Endothelial cell of hepatic sinusoid (primary cell): ENCODE data around the gene EPB41L4A.
"Not testable (repeated sequence)": the region's sequence is repeated elsewhere in the genome, so short reads cannot be mapped to it uniquely, and the experiment has no call there.

Experiments
- in situ Hi-C: cut with HindIII; loops from 2 replicates; pipeline ENCODE4 v1.10.0; 2017; ENCODE audit warnings: low sequenced_read_pairs

The EPB41L4A gene

GRCh38 chr5:112263469-112263868 lies 155.6 kb downstream of the EPB41L4A start:
- in situ Hi-C loops, result no loop called here

- in situ Hi-C loops, result no loop called here
Observed at GRCh38 chr5:112258571-112258970, 160.5 kb downstream of the EPB41L4A start.

GRCh38 chr5:112257976-112258375 lies 161.1 kb downstream of the EPB41L4A start:
- in situ Hi-C loops, result no loop called here

GRCh38 chr5:112257005-112257404 lies 162.1 kb downstream of the EPB41L4A start:
- in situ Hi-C loops, result no loop called here

- in situ Hi-C loops, result no loop called here
Observed at GRCh38 chr5:112254303-112254702, 164.8 kb downstream of the EPB41L4A start.

- in situ Hi-C loops, result no loop called here
Observed at GRCh38 chr5:112253478-112254250, 165.4 kb downstream of the EPB41L4A start.

GRCh38 chr5:112250551-112250950 lies 168.5 kb downstream of the EPB41L4A start:
- in situ Hi-C loops, result no loop called here

GRCh38 chr5:112248623-112249022 lies 170.5 kb downstream of the EPB41L4A start:
- in situ Hi-C loops, result no loop called here

- in situ Hi-C loops, result no loop called here
Observed at GRCh38 chr5:112247960-112248359, 171.1 kb downstream of the EPB41L4A start.

GRCh38 chr5:112245656-112246055 lies 173.4 kb downstream of the EPB41L4A start:
- in situ Hi-C loops, result no loop called here

GRCh38 chr5:112239996-112240395 lies 179.1 kb downstream of the EPB41L4A start:
- in situ Hi-C loops, result no loop called here

GRCh38 chr5:112238473-112238872 lies 180.6 kb downstream of the EPB41L4A start:
- in situ Hi-C loops, result no loop called here

GRCh38 chr5:112237456-112237855 lies 181.6 kb downstream of the EPB41L4A start:
- in situ Hi-C loops, result no loop called here

GRCh38 chr5:112234000-112234399 lies 185.1 kb downstream of the EPB41L4A start:
- in situ Hi-C loops, result no loop called here

GRCh38 chr5:112232667-112233066 lies 186.4 kb downstream of the EPB41L4A start:
- in situ Hi-C loops, result no loop called here

GRCh38 chr5:112230606-112231005 lies 188.5 kb downstream of the EPB41L4A start:
- in situ Hi-C loops, result no loop called here

GRCh38 chr5:112228667-112229066 lies 190.4 kb downstream of the EPB41L4A start:
- in situ Hi-C loops, result no loop called here

GRCh38 chr5:112227911-112228631 lies 191.0 kb downstream of the EPB41L4A start:
- in situ Hi-C loops, result no loop called here

- in situ Hi-C loops, result no loop called here
Observed at GRCh38 chr5:112226215-112226614, 192.9 kb downstream of the EPB41L4A start.

- in situ Hi-C loops, result not testable (repeated sequence)
Observed at GRCh38 chr5:112222997-112223396, 196.1 kb downstream of the EPB41L4A start.

- in situ Hi-C loops, result no loop called here
Observed at GRCh38 chr5:112221128-112221527, 197.9 kb downstream of the EPB41L4A start.

- in situ Hi-C loops, result no loop called here
Observed at GRCh38 chr5:112219000-112219399, 200.1 kb downstream of the EPB41L4A start.
